ENCODE measurements around the gene DEFB129. TPM values are rescaled to one million over a fixed set of nuclear protein-coding genes. Genes with fewer than 3 reads are reported as not detected.
A peak's percentile ranks its signal among the peaks of the same experiment; 100 is the strongest.

DEFB129 gene
- polyA plus RNA-seq, 1 donor from 2014 or later, result not detected

DNA sequence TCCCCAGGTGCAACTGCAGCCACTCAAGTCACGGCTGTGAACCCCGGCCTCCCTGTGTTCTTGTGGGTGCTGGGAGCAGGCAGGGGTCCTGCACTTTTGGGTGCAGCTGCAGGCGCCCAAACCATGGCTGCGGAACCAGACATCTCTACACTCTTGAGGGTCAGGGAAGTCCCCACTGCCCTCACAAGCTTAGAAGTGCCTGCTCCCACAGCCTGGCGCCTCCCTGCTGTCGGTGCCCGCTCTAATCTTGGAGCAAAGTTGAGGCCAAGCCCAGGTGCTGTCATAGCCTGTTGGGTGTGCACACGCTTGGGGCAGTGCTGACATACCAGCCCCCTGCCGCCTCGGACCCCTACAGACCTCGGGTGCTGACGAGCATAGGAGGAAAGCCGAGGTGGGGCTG, 36.6 kb downstream of the DEFB129 start:
- H3K9ac ChIP-seq (ENCODE audit: low read length), result no peak overlapping the region
- no peaks in the 10 kb centered on the region for H3K79me2 ChIP-seq (replicated peaks; ENCODE audit: insufficient read depth, low read length)
- no peak overlapping the region for H3K4me2 ChIP-seq (ENCODE audit: low read length)
- no peak overlapping the region for H3K4me3 ChIP-seq (ENCODE audit: low read length)
- no peaks in the 10 kb centered on the region for H3F3A ChIP-seq (ENCODE audit: insufficient read depth, low read length, poor library complexity, severe bottlenecking)
- no peaks in the 10 kb centered on the region for H3K9me2 ChIP-seq (ENCODE audit: insufficient read depth, low read length)
- H3K27ac ChIP-seq (ENCODE audit: low read length), result no peak overlapping the region
- no peak overlapping the region for H2AFZ ChIP-seq (ENCODE audit: low read depth, low read length)
- TF ChIP-seq POLR2AphosphoS5 (IDR thresholded peaks at IDR 0.05), result no peak
- TF ChIP-seq TAF1 (IDR thresholded peaks at IDR 0.05; ENCODE audit: low read depth), result no peak
- TF ChIP-seq, protein P1, sequence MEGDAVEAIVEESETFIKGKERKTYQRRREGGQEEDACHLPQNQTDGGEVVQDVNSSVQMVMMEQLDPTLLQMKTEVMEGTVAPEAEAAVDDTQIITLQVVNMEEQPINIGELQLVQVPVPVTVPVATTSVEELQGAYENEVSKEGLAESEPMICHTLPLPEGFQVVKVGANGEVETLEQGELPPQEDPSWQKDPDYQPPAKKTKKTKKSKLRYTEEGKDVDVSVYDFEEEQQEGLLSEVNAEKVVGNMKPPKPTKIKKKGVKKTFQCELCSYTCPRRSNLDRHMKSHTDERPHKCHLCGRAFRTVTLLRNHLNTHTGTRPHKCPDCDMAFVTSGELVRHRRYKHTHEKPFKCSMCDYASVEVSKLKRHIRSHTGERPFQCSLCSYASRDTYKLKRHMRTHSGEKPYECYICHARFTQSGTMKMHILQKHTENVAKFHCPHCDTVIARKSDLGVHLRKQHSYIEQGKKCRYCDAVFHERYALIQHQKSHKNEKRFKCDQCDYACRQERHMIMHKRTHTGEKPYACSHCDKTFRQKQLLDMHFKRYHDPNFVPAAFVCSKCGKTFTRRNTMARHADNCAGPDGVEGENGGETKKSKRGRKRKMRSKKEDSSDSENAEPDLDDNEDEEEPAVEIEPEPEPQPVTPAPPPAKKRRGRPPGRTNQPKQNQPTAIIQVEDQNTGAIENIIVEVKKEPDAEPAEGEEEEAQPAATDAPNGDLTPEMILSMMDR (IDR thresholded peaks at IDR 0.05; ENCODE audit: poor library complexity, severe bottlenecking), result no peak
- TF ChIP-seq EZH2 (IDR thresholded peaks at IDR 0.05; ENCODE audit: borderline replicate concordance, insufficient read depth, low read length, poor library complexity, severe bottlenecking), result no peak
- H3K27me3 ChIP-seq (ENCODE audit: insufficient read depth, low read depth, low read length), result no peaks in the 10 kb centered on the region
- no peaks in the 10 kb centered on the region for H3K36me3 ChIP-seq (ENCODE audit: insufficient read depth, low read length)
- H3K9me3 ChIP-seq (ENCODE audit: low read length), result no peaks in the 10 kb centered on the region
- H4K20me1 ChIP-seq (ENCODE audit: insufficient read depth), result no peaks in the 10 kb centered on the region

- H3K9ac ChIP-seq (ENCODE audit: low read length), result peak overlapping the region; percentile 54
Measured at GRCh38 chr20:266596-267562, 39.8 kb downstream of the DEFB129 start.

More at GRCh38 chr20:266596-267562, 39.8 kb downstream of the DEFB129 start:
- Histone ChIP-seq H3K79me2 (replicated peaks; ENCODE audit: insufficient read depth, low read length) (no peaks in the 10 kb centered on the region), H3K4me2 (ENCODE audit: low read length) (no peak overlapping the region), H3K9me3 (ENCODE audit: low read length) (no peaks in the 10 kb centered on the region), H2AFZ (ENCODE audit: low read depth, low read length) (peak overlapping the region; percentile 77), H3K4me3 (ENCODE audit: low read length) (peak overlapping the region; percentile 62), H3F3A (ENCODE audit: insufficient read depth, low read length, poor library complexity, severe bottlenecking) (no peaks in the 10 kb centered on the region), H3K36me3 (ENCODE audit: insufficient read depth, low read length) (no peaks in the 10 kb centered on the region), H3K27me3 (ENCODE audit: insufficient read depth, low read depth, low read length) (no peaks in the 10 kb centered on the region), H3K27ac (ENCODE audit: low read length) (no peak overlapping the region), H4K20me1 (ENCODE audit: insufficient read depth) (no peaks in the 10 kb centered on the region), H3K9me2 (ENCODE audit: insufficient read depth, low read length) (no peaks in the 10 kb centered on the region)
- TF ChIP-seq SMC3 (conservative IDR thresholded peaks at IDR 0.05; ENCODE audit: poor library complexity) (peak; percentile 92), POLR2AphosphoS5 (IDR thresholded peaks at IDR 0.05) (peak; percentile 59), EZH2 (IDR thresholded peaks at IDR 0.05; ENCODE audit: borderline replicate concordance, insufficient read depth, low read length, poor library complexity, severe bottlenecking) (no peak), RAD21 (conservative IDR thresholded peaks at IDR 0.05) (peak; percentile 92), EP300 (conservative IDR thresholded peaks at IDR 0.05; ENCODE audit: poor library complexity, severe bottlenecking) (peak; percentile 56), TAF1 (IDR thresholded peaks at IDR 0.05; ENCODE audit: low read depth) (no peak), MXI1 (conservative IDR thresholded peaks at IDR 0.05; ENCODE audit: poor library complexity, severe bottlenecking) (peak; percentile 49)
- TF ChIP-seq, protein P2, sequence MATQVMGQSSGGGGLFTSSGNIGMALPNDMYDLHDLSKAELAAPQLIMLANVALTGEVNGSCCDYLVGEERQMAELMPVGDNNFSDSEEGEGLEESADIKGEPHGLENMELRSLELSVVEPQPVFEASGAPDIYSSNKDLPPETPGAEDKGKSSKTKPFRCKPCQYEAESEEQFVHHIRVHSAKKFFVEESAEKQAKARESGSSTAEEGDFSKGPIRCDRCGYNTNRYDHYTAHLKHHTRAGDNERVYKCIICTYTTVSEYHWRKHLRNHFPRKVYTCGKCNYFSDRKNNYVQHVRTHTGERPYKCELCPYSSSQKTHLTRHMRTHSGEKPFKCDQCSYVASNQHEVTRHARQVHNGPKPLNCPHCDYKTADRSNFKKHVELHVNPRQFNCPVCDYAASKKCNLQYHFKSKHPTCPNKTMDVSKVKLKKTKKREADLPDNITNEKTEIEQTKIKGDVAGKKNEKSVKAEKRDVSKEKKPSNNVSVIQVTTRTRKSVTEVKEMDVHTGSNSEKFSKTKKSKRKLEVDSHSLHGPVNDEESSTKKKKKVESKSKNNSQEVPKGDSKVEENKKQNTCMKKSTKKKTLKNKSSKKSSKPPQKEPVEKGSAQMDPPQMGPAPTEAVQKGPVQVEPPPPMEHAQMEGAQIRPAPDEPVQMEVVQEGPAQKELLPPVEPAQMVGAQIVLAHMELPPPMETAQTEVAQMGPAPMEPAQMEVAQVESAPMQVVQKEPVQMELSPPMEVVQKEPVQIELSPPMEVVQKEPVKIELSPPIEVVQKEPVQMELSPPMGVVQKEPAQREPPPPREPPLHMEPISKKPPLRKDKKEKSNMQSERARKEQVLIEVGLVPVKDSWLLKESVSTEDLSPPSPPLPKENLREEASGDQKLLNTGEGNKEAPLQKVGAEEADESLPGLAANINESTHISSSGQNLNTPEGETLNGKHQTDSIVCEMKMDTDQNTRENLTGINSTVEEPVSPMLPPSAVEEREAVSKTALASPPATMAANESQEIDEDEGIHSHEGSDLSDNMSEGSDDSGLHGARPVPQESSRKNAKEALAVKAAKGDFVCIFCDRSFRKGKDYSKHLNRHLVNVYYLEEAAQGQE (IDR thresholded peaks at IDR 0.05; ENCODE audit: borderline replicate concordance), result no peak
- TF ChIP-seq, protein P1 (IDR thresholded peaks at IDR 0.05; ENCODE audit: poor library complexity, severe bottlenecking), result peak; percentile 96
